Activated T-cell treated with anti-CD3 and anti-CD28 coated beads, Interleukin-2, amount 50 U/mL, for 48 hours (primary cell): Measurements from ENCODE around the gene ELAPOR2.
A peak's percentile ranks its signal among the peaks of the same experiment; 100 is the strongest.
"Not testable (repeated sequence)": the region's sequence is repeated elsewhere in the genome, so short reads cannot be mapped to it uniquely, and the experiment has no call there.

Source experiments
- DNase-seq, 2 experiments: peaks; one replicate each; pipeline ENCODE4 v3.0.0-alpha.2; 2020

The ELAPOR2 gene

DNA sequence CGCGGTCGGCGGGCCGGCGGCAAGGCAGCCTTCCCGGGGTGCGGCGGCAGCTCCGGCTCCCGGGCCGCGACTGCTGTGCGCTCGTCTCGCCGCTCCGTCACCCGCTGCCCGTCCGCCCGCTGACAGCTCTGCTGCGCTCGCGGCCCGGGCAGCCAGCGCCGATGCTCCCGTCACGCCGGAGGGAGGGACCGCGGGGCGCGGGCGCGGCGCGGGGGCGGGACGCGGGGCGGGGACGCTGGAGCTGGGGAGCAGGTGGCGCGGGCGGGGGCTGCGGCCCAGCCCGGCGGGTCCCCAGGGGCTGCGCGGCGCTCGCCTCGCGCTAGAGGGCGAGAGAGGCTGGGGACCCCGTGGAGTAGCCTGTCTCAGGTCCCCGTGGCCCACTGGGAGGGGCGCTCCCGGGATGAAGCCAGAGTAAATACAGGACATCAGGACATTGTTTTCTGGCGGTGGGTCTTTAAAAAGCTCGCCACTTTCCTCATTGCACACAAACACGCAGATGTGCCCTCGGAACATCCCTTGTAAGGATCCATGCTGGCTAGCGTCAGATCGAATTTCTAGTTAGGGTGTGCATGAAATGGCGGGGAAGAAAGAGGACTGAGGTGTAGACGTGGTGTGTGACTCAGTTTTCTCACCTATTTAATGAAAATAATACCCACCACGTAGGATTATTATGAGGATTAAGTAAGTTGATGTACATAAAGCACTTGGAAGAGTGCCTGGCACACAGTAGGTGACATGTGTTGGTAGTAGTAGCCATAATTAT is at the start of gene ELAPOR2:
TSS of gene ELAPOR2 (minus strand) at position 130 of the 763 bp plus-strand sequence. CDS start 141 bp downstream, outside the sequence.
- DNase-seq = peak; percentile 85 to 89

DNA sequence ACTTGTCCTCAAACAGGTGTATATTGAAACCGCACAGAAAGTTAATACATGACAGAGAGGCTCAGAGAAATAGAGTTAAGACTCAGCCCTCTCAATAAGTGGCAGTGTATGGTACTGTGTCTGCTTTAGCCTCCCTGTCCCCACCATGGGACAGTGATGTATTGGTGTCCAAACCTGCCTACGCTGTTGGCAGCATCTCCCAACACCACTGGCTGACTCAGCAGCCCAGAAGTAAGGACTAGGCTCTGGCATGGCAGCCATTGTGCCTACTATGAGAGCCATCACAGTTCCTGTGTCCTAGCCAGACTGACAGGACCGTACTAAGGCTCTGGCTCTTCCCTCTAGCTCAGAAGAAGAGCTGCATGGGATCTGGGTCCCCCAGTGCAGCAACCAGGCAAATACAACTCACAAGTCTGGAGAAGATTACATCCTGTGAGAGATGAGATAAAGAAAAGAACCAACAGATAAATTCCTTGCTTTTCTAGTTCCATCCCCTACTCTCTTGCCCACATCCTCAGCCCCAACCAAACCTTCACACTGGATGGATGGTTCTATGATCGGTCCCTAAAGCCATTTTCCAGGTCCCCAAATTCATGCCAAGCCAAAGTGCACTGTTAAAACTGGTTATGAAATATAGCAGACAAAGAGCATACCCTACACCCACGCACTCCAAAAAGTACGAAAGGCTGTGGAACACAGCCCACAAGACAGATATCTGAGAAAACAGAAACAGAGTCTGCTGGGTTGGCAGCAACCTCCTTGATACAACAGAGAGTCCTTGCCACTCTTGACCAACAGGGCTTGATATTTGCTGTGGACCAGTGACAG is 48.7 kb upstream of the ELAPOR2 start:
- no peak for DNase-seq

DNA sequence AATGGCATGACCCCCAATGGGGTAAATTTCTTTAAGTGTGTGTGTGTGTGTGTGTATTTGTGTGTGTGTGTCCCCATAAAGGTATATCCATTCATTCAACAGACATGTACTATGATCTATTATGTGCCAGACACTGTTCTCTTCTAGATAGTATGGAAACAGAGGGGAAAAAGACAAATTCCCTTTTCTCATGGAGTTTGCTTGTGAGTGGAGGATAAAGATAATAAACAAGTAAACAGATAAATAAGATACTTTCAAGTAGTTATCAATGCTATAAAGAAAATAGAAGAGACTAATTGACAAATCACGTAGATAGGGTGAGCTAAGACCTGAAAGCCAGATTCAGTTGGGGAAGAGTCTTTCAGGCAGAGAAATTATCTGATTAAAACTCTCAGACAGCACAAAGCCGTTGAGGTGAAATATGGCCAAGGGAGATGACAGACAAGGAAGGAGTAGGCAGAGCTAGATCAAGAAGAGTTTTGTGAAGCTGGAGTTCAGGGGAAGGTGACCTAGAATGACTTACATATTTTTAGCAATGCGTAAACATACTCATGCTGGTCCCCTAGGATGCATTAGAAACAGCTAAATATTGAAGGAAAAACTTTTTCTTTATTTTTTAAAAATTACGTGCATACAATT is 47.6 kb upstream of the ELAPOR2 start:
- no peak for DNase-seq

- no peak for DNase-seq
Measured at GRCh38 chr7:87105401-87105800, 45.9 kb upstream of the ELAPOR2 start.

GRCh38 chr7:87100326-87100725 is 40.9 kb upstream of the ELAPOR2 start:
- no peak for DNase-seq

DNA sequence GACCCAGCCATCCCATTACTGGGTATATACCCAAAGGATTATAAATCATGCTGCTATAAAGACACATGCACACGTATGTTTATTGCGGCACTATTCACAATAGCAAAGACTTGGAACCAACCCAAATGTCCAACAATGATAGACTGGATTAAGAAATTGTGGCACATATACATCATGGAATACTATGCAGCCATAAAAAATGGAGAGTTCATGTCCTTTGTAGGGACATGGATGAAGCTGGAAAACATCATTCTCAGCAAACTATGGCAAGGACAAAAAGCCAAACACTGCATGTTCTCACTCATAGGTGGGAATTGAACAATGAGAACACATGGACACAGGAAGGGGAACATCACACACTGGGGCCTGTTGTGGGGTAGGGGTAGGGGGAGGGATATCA is 37.9 kb upstream of the ELAPOR2 start:
- not testable (repeated sequence) for DNase-seq

GRCh38 chr7:87094322-87094721 is 34.9 kb upstream of the ELAPOR2 start:
- no peak for DNase-seq

GRCh38 chr7:87092568-87093091 is 33.2 kb upstream of the ELAPOR2 start:
- DNase-seq = no peak

- no peak for DNase-seq
Measured at GRCh38 chr7:87091487-87092066, 32.1 kb upstream of the ELAPOR2 start.

GRCh38 chr7:87083865-87084519 is 24.5 kb upstream of the ELAPOR2 start:
- peak; percentile 31 to 46 for DNase-seq

GRCh38 chr7:87082675-87083074 is 23.2 kb upstream of the ELAPOR2 start:
- DNase-seq = no peak

GRCh38 chr7:87075671-87076404 is 16.4 kb upstream of the ELAPOR2 start:
- no peak for DNase-seq

DNA sequence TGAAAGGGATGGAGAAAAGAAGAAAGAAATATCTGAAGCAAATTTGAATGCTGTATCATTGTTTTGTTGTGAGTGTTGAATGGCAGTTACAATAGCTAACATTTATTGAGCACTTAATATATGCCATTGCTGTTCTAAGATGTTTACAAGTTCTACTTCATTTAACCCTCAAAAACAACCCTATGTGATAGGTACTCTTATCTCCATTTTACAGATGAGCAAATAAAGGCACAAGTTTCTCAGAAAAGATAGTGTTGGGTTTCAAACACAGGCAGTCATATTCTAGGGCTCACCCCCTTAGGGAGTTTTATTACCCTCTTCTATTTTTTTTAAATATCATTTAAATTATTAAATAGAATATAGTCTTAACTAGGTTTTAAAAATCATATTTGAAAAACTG is 8.3 kb upstream of the ELAPOR2 start:
- no peak for DNase-seq

- DNase-seq = no peak
Measured at GRCh38 chr7:87060288-87060537, 759 bp upstream of the ELAPOR2 start.

DNA sequence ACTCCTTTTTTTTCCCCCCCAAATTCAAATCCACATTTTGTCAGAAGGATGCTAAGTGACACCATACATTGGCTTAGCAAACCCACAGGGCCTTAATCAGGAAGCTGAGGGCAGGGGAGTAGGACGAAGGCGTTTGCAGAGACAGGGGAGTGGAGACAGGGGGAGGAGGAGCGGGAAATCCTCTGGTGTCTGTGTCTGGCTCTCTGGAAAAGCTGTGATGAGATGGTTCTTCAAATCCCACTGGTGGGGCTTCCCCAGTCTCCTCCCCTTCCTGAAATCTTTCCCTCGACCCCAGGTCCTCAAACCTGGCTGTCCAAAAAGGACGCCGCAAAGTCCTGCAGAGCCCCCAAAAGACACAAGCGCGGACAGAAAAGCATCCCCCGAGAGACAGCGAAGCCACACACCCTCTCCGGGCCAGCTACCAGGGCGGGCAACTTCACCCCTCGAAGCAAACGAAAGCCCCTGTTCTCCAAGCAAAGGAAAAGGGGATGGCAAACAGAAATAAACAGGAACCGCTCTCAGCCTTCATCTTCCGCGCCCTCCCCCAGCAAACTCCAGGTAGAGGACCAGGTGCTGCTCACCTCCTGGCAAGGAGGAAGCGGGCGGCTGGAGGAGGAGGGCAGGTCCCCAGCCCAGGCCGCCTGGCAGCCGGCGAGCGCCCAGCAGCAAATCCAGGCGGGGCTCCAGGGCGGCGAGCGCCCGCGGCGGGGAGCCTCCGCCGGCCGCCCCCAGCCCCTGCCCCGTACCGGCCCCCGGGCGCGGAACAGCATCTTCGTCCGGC is 520 bp downstream of the ELAPOR2 start:
- peak in 1 of 2 experiments; percentile 33 for DNase-seq

GRCh38 chr7:87057210-87057609 is 2.2 kb downstream of the ELAPOR2 start:
- DNase-seq = no peak

DNA sequence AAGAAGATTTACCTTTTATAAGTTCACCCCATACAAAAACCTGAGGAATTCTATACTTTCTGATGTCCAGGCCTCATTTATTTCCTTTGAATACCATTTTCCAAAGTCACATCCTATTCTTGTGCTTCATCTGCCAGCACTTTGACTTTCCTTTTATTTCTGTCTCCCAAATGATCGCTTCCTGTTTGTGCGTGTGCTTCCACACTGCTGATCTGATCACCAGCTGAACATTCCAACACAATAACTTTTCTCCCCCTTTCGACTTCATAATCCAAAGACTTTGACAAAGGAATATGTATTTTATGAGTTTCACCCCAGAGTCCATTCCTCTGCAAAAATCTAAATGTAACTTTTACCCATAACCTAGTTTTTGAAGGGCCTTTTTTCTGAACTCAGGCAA is 3.1 kb downstream of the ELAPOR2 start:
- DNase-seq = no peak

DNA sequence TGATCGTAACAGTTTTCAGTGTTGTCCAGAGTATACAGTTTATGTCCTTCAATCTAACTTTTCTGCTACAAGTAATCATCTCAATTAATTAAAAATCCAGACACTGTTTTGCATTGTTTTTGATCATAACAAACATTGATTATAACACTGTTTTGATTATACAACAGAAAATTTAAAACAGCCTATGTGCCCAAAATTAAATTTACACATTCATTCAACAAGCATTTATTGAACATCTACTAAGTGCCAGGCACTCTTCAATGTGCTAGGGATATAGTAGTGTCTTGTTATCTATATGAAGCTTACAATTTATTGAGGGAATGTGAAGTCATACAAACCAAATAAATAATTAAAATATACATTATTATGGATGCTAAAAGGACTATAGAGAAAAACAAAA is 10.6 kb downstream of the ELAPOR2 start:
- DNase-seq = no peak

GRCh38 chr7:87046456-87046855 is 13.0 kb downstream of the ELAPOR2 start:
- DNase-seq = no peak

DNA sequence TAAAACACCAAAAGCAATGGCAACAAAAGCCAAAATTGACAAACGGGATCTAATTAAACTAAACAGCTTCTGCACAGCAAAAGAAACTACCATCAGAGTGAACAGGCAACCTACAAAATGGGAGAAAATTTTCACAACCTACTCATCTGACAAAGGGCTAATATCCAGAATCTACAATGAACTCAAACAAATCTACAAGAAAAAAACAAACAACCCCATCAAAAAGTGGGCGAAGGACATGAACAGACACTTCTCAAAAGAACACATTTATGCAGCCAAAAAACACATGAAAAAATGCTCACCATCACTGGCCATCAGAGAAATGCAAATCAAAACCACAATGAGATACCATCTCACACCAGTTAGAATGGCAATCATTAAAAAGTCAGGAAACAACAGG is 14.7 kb downstream of the ELAPOR2 start:
- not testable (repeated sequence) for DNase-seq

GRCh38 chr7:87041586-87041985 is 17.9 kb downstream of the ELAPOR2 start:
- DNase-seq = not testable (repeated sequence)
